Suprapubic skin (tissue), 3 donors: ENCODE measurements around the gene PRKAR2B.

ENCODE experiments used
- EP300 ChIP-seq: sonication (generic); formaldehyde crosslinking; IDR thresholded peaks from one replicate; pipeline ENCODE4 v1.6.1; 2017; ENCODE audit warnings: antibody characterized with exemption
- TF ChIP-seq, protein P1 (sequence below), 2 donors: fragments of 200-600 bp in 1 of 2; fragments of 450-650 bp in 1 of 2; sonication (generic) in 1 of 2; IDR thresholded peaks; one replicate each; pipeline ENCODE4 v1.5.1; 2016 to 2019; ENCODE audit warnings: antibody characterized with exemption in 2 of 2, mild to moderate bottlenecking in 1 of 2, moderate library complexity in 1 of 2

DNA sequence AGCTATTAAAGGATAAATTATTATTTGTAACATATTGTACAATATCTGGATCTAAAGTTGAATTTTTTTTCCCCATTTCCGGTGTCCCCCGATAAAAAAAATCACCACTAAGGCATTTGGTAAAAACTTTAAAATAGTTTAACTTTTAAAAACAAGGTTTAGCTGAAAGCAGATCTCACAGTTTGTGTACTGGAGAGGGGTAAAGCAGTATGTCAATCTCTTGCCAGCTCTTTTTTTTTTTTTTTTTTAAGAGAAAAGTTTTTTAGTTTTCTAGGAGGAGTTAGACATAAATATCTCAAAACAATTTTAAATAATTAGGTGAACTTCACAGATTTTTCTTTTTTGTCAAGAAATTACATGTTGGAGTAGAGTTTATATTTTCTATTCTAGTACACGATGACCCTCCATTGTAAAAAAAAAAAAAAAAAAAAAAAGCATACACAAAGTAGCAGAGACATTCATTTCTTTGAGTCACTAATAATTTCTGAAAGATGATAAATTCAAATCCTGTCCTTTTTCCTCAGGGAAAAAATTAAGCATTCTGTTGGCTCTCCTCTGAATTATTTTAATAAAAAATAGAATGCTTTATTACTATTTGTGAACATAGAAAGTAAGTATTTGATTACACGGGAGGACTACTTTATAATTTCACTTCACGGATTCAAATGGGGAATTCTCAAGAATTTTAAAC lies 122.4 kb downstream of the PRKAR2B start:
- TF ChIP-seq, protein P1, sequence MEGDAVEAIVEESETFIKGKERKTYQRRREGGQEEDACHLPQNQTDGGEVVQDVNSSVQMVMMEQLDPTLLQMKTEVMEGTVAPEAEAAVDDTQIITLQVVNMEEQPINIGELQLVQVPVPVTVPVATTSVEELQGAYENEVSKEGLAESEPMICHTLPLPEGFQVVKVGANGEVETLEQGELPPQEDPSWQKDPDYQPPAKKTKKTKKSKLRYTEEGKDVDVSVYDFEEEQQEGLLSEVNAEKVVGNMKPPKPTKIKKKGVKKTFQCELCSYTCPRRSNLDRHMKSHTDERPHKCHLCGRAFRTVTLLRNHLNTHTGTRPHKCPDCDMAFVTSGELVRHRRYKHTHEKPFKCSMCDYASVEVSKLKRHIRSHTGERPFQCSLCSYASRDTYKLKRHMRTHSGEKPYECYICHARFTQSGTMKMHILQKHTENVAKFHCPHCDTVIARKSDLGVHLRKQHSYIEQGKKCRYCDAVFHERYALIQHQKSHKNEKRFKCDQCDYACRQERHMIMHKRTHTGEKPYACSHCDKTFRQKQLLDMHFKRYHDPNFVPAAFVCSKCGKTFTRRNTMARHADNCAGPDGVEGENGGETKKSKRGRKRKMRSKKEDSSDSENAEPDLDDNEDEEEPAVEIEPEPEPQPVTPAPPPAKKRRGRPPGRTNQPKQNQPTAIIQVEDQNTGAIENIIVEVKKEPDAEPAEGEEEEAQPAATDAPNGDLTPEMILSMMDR (IDR thresholded peaks at IDR 0.05): no peak
- no peak for TF ChIP-seq EP300
